GM18498 (cell line): Measurements from ENCODE around the gene JADE2.

Experiments
- ATAC-seq: cut with Tn5 transposase; IDR thresholded peaks from one replicate; pipeline ENCODE4 v1.9.1; 2021; ENCODE audit warnings: mild to moderate bottlenecking, moderate library complexity; ENCODE audit not compliant: unreplicated experiment

JADE2 gene

GRCh38 chr5:134620634-134621033 lies 95.2 kb downstream of the JADE2 start:
- no peak for ATAC-seq

GRCh38 chr5:134625559-134625958 lies 100.1 kb downstream of the JADE2 start:
- no peak for ATAC-seq

GRCh38 chr5:134626369-134627014 lies 101.0 kb downstream of the JADE2 start:
- ATAC-seq = no peak
